DMS79 (cell line): ENCODE results near the gene CXCR2.
"Not testable (repeated sequence)": the region's sequence is repeated elsewhere in the genome, so short reads cannot be mapped to it uniquely, and the experiment has no call there.

ENCODE experiments used
- DNase-seq: peaks from one replicate; lab custom pipeline; 2025; lab: John Stamatoyannopoulos, UW

CXCR2 gene

DNA sequence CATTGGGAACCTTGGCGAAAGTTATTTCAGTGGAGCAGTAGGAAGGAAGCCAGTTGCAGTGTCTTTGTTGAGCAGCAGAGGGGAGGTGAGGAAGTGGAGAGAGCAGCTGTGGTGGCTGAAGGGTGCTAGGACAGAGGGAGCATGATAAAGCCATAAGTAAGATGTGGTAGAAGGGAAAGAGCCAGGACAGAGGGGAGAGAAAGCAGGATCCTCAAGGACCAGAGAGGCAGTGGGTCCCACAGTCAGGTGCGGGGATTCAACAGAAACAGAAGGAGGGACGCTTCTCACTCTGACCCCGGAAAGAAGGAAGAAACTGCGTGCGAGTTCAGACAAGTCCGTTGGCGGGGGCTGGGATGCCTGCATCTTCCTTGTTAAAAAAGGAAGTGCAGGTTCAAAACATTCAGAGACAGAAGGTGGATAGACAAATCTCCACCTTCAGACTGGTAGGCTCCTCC, at the start of gene CXCR2:
Gene CXCR2, plus strand, starts transcription at position 403 of the 455 bp plus-strand sequence. CDS start 8,774 bp downstream, outside the sequence.
- DNase-seq: no peak

- no peak for DNase-seq
Measured at GRCh38 chr2:218077464-218078216, 48.2 kb upstream of the CXCR2 start.

DNA sequence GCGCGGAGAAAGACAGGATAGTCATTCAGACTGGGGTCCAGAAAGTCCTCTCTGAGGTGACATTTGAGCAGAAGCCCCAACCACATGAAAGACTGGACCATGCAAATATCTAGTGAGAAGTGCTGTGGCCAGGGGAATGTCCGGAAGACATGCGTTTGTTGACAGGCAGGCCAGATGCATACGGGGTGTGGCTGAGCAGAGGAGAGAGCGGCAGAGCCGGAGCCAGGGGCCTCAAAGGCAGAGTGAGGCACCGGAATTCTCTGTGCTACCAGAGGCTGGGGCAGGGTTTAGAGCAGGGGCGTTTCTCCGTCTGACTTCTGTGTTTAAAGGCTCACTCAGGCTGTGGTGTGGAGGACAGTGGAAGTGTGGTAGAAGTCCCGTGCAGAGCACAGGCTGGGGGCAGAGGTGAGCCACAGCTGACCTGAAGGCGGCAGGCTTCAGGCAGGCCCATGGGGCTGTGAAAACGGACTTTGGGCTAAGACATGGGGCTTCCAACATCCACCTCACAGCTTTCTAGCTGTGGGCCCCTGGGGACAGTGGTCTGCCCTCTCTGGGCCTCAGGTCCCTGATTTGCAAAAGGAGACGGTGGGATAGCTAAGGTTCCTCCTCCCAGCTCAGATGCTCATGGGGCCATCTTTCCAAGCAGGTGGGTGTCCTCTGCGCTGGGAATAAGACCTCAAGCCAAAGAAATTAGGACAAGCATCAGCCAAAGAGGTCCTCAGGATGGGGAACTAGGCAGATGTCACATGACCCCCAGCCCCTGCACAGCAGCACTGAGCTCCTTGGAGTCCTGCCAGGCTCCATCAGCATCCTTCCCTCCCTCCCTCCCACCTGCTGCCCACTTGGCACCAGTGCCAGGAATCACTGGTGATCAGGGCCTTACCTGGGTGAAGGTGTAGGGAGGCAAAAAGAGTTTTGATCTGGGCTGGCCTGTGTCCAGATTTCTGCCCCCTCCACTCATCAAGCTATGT, 45.6 kb upstream of the CXCR2 start:
- peak; percentile 23 for DNase-seq

- DNase-seq: no peak
Measured at GRCh38 chr2:218081063-218081462, 44.8 kb upstream of the CXCR2 start.

DNA sequence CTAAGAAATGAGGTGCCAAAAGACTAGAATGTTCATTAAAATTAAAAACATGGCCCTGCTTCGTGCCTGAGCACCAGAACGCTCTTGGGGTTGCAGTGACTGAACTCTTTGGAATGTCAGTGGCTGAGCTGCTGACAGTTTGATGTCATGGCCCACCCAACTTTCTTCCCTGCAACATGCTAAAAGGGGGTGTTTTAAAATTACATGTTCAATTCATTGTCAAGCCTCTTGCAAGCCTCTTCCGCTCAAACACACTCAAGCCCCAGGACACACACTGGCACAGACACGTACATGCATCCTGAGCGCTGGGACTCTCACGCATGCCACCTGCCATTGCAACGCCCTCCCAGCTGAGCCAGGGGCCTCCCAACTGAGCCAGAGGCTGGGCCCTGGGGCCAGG, 44.1 kb upstream of the CXCR2 start:
- DNase-seq: no peak

- DNase-seq: no peak
Measured at GRCh38 chr2:218082586-218083351, 43.1 kb upstream of the CXCR2 start.

DNA sequence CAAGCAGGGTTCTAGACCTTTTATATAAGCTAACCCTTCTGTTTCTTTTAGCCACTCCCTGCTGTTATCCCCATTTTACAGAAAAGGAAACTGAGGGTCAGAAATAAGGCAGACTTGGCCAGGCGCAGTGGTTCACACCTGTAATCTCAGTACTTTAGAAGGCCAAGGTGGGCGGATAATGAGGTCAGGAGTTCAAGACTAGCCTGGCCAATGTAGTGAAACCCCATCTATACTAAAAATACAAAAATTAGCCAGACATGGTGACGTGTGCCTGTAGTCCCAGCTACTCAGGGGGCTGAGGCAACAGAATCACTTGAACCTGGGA, 42.5 kb upstream of the CXCR2 start:
- no peak for DNase-seq

- no peak for DNase-seq
Measured at GRCh38 chr2:218086478-218086877, 39.4 kb upstream of the CXCR2 start.

GRCh38 chr2:218089259-218089658, 36.6 kb upstream of the CXCR2 start:
- DNase-seq: no peak

DNA sequence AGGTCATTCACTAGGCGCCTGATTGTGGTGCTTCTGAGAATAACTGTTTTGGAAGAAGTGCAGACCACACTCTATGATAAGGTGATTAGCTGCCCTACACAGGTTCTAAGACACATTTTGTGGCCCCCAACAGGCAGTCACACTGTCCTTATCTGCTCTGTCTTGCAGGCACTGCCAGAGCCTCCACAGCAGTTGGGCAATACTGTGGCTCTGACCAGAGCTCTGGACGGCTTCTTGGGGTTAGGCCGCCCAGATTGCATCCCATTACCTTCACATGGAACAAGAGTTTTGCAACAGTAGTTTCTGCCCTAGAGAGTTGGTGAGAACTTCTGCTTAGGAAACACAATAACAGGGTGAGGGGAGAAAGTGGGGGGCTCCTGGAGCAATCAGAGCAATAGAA, 34.1 kb upstream of the CXCR2 start:
- no peak for DNase-seq

DNA sequence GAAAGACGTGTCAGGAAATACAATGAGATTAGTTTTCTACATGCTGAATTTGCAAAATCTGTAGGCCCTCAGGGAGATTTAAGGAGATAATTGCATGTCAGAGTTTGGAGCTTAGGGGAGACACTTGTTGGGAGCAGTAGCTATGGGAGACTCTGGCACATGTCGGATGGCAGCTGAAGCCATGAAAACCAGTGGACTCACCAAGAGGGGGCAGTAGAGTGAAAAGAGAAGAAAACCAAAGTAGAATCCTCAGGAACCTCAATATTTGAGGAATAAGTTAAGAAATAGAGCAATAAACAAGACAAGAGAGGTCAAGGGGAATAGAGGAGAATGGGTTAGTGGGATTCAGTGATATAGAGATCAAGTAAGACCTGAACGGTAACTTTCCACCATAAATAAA, 31.9 kb upstream of the CXCR2 start:
- DNase-seq: no peak

GRCh38 chr2:218095853-218096252, 30.0 kb upstream of the CXCR2 start:
- no peak for DNase-seq

DNA sequence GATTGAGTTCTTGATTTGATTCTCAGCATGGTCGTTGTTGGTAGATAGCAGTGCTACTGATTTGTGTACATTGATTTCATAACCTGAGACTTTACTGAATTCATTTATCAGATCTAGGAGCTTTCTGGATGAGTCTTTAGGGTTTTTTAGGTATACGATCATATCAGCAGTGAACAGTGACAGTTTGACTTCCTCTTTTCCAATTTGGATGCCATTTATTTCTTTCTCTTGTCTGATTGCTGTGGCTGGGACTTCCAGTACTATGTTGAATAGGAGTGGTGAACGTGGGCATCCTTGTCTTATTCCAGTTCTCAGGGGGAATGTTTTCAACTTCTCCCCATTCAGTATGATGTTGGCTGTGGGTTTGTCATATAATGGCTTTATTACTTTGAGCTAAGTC, 27.9 kb upstream of the CXCR2 start:
- DNase-seq: no peak

- not testable (repeated sequence) for DNase-seq
Measured at GRCh38 chr2:218108834-218109233, 17.0 kb upstream of the CXCR2 start.

GRCh38 chr2:218121789-218122188, 4.0 kb upstream of the CXCR2 start:
- not testable (repeated sequence) for DNase-seq

GRCh38 chr2:218122286-218122685, 3.5 kb upstream of the CXCR2 start:
- DNase-seq: not testable (repeated sequence)

- no peak for DNase-seq
Measured at GRCh38 chr2:218123986-218124385, 1.8 kb upstream of the CXCR2 start.

- DNase-seq: no peak
Measured at GRCh38 chr2:218125095-218125494, 733 bp upstream of the CXCR2 start.

GRCh38 chr2:218127929-218128455, 2.2 kb downstream of the CXCR2 start:
- no peak for DNase-seq

DNA sequence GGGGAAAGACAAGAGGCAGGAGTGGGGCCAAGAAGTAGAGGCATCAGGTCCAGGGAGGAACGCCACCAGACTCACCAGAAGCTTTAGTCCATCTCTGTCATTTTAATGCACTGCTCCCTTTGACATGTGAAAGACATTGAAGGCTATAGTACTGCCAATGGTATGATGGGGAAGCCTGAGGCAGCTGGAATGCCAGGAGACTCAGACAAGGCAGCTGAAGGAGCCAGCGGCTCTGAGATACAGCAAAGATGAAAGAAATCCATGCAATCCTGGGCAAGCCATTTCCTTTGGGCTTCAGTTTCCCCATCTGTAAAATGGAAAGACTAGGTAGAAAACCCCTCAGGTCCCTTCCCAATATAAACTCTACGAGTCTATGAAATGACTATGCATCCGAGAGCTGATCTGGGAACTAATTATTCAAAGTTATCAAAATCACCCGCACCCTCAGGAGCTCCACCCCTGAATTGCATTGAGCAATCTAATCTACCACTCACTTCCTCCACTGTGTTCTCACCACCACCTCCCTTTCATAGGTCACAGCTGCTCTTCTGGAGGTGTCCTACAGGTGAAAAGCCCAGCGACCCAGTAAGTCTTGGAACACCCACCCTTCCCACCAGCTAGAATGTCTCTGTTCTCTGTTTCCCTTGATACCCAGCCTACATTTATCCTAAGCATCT, 3.1 kb downstream of the CXCR2 start:
- no peak for DNase-seq

- DNase-seq: no peak
Measured at GRCh38 chr2:218129458-218130135, 3.8 kb downstream of the CXCR2 start.
